Measurements from ENCODE around the gene CYP4F12.
"Not testable (repeated sequence)": the region's sequence is repeated elsewhere in the genome, so short reads cannot be mapped to it uniquely, and the experiment has no call there.

The CYP4F12 gene

DNA sequence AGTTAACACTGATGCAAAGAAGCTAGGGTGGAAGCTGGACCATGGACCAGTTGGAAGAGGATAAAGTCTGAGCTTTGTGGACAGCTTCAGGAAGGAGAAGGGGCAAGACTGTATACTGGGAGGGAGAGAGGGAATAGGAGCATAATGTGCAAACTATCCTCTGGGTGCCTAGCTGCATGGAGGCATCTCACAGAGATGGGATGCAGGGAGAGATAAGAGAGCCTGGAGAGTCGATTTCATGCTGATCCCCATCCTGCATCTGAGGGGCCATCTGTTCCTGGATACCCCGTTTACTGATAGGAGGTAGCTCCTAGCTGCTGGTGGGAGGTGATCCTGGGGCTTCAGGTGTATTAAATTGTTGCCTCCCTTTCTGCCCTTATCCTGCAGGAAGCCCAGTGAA is 23.4 kb upstream of the CYP4F12 start:
- no peak for DNase-seq (ENCODE audit: low read depth)
- H3K4me3 ChIP-seq (ENCODE audit: low read length) = no peak overlapping the region
- TF ChIP-seq, protein P1, sequence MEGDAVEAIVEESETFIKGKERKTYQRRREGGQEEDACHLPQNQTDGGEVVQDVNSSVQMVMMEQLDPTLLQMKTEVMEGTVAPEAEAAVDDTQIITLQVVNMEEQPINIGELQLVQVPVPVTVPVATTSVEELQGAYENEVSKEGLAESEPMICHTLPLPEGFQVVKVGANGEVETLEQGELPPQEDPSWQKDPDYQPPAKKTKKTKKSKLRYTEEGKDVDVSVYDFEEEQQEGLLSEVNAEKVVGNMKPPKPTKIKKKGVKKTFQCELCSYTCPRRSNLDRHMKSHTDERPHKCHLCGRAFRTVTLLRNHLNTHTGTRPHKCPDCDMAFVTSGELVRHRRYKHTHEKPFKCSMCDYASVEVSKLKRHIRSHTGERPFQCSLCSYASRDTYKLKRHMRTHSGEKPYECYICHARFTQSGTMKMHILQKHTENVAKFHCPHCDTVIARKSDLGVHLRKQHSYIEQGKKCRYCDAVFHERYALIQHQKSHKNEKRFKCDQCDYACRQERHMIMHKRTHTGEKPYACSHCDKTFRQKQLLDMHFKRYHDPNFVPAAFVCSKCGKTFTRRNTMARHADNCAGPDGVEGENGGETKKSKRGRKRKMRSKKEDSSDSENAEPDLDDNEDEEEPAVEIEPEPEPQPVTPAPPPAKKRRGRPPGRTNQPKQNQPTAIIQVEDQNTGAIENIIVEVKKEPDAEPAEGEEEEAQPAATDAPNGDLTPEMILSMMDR (IDR thresholded peaks at IDR 0.05; ENCODE audit: insufficient read depth, low read depth, low read length, missing control alignments) = no peak

DNA sequence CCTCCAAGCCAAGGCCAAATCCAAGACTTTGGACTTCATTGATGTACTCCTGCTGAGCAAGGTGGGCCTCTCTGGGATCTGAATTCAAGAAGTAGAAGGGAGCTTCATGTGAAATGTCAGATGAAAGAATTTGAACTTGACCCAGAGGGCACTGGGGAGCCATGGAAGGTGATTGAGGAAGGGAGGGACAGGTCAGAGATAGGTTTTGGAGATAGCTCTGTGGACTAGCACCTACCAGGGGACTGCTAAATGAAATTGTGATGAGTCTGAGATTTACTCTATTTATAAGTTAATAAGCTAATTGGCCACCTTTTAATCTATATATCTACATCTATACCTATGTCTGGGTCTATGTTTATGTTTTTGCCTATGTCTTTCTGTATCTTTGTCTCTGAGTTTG is 22.8 kb upstream of the CYP4F12 start:
- H3K4me3 ChIP-seq (ENCODE audit: low read length); DNase-seq (ENCODE audit: low read depth): not testable (repeated sequence)

DNA sequence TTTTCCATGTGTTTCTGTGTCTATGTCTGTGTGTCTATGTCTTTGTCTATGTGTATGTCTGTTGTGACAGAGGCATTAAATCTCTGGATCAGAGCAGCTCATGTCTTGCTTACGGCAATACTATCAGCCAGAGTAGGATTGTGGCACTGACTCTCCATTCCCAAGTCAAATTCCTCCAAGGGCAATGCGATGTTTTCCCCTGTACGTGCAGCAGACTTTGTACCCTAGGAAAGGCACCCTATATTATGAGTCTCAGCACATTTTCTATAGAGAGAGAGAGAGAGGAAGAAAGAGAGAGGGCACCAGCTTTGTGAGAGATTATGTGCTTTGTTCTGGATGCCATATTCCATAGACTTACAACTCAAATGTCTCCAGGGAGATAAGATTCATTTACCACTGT is 21.1 kb upstream of the CYP4F12 start:
- TF ChIP-seq, protein P1 (IDR thresholded peaks at IDR 0.05; ENCODE audit: insufficient read depth, low read depth, low read length, missing control alignments) = no peak
- no peak for DNase-seq (ENCODE audit: low read depth)
- H3K4me3 ChIP-seq (ENCODE audit: low read length) = no peak overlapping the region

DNA sequence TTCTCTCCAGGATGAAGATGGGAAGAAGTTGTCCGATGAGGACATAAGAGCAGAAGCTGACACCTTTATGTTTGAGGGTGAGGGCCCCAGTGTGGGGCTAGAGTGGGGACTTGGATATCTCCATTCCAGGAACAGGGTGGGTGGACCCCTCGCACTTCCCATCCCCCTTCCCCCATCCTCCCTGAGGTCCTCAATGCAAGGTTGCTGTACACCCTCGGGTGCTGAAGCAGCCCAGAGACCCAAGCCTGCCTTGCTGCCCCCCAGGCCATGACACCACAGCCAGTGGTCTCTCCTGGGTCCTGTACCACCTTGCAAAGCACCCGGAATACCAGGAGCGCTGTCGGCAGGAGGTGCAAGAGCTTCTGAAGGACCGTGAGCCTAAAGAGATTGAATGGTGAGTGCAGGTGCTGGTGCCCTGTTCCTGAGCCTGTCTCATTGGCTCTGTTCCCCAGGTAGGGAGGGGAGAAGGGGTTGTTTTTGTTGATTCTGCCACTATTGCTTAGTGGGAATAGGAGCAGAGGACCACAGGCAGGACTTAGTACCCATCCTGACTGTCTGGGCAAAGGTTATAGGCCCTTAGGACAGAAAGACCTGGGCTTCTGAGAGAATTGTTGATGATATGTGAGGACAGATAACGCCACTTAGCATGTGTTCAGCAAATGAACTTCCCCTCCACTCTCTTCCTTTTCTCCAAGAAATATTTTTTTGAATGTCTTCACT is 20.2 kb upstream of the CYP4F12 start:
- TF ChIP-seq, protein P1 (IDR thresholded peaks at IDR 0.05; ENCODE audit: insufficient read depth, low read depth, low read length, missing control alignments) = no peak
- DNase-seq (ENCODE audit: low read depth) = no peak
- no peak overlapping the region for H3K4me3 ChIP-seq (ENCODE audit: low read length)

DNA sequence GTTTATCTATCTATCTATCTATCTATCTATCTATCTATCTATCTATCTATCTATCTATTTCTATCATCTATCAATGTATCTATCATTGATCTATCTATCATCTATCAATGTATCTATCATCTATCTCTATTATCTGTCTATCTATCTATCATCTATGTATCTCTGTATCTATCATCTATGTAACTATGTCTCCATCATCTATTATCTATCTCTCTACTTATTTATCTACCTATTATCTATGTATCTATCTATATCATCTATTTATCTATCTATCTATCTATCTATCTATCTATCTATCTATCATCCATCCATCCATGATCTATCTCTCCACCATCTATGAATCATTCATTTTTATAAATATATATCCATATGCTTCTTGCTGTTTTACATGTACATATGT is 16.4 kb upstream of the CYP4F12 start:
- TF ChIP-seq, protein P1 (IDR thresholded peaks at IDR 0.05; ENCODE audit: insufficient read depth, low read depth, low read length, missing control alignments) = no peak
- no peak overlapping the region for H3K4me3 ChIP-seq (ENCODE audit: low read length)
- no peak for DNase-seq (ENCODE audit: low read depth)

DNA sequence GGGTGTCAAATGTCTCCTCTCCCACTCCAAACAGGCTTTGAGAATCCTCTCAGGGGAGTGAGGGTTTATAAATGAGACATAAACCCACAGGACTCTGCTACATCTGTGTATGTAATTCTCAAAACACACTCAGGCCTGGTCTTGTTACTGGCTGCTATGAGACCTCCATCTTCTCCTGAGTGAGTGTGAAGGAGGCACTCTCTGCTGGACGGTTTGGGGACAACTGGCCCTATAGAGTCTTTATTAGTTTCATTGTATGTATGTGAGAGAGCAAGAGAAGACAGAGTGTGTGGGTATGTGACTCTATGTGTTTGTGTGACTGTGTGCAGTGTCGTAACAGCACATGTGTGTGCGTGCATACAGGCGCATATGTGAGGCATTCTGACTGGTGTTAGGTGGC is 9.6 kb upstream of the CYP4F12 start:
- TF ChIP-seq, protein P1 (IDR thresholded peaks at IDR 0.05; ENCODE audit: insufficient read depth, low read depth, low read length, missing control alignments) = no peak
- no peak for DNase-seq (ENCODE audit: low read depth)
- H3K4me3 ChIP-seq (ENCODE audit: low read length) = no peak overlapping the region

DNA sequence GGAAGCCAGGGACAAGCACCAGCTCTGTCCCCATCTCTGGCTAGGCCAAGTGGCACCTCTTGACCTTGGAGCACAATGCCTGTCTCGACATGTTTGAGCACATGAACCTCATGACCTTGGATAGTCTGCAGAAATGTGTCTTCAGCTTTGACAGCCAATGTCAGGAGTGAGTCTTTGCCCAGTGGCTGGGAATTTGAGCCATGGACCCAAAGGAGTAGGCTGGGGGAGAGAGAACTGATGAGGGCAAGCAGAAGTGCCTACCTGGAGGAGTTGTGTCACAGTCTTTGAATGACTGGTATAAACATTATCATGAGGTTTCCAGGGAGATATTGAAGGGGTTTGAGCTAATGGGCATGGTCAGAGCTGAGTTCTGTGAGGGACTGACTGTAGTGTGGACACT is 6.7 kb upstream of the CYP4F12 start:
- no peak overlapping the region for H3K4me3 ChIP-seq (ENCODE audit: low read length)
- TF ChIP-seq, protein P1 (IDR thresholded peaks at IDR 0.05; ENCODE audit: insufficient read depth, low read depth, low read length, missing control alignments) = no peak

More for the DNA sequence above, 6.7 kb upstream of the CYP4F12 start:
- no peak for DNase-seq (ENCODE audit: low read depth)
